HEK293 (cell line): ENCODE measurements around the gene RAB28.

Experiments
- CTCF ChIA-PET: fragments of 350-600 bp; formaldehyde crosslinking; extraction: SDS; loops from one replicate; lab custom pipeline; 2021; ENCODE audit warnings: antibody characterized with exemption; lab: Yijun Ruan, JAX
- POLR2A ChIA-PET: fragments of 300-600 bp; formaldehyde crosslinking; extraction: SDS; loops from one replicate; lab custom pipeline; 2020; ENCODE audit warnings: antibody characterized with exemption, inconsistent platforms; lab: Yijun Ruan, JAX
- H3K27ac ChIP-seq: fragments of 200-500 bp; sonication (Bioruptor generic); 2 replicates; pipeline ENCODE4 v1.5.1; 2014; ENCODE audit warnings: low read depth, low read length, control low read depth, inconsistent platforms; ENCODE audit errors: extremely low read depth
- H3K36me3 ChIP-seq, 2 experiments: fragments of 200-500 bp in 1 of 2; sonication (Bioruptor generic) in 1 of 2; 1 replicate in 1 of 2; 2 replicates in 1 of 2; pipeline ENCODE4 v1.5.1; 2014 to 2017; ENCODE audit warnings: inconsistent platforms in 2 of 2, low read length in 2 of 2; ENCODE audit not compliant: control insufficient read depth in 2 of 2, insufficient read depth in 1 of 2
- H3K4me1 ChIP-seq: fragments of 200-500 bp; sonication (Bioruptor generic); 2 replicates; pipeline ENCODE4 v1.5.1; 2014; ENCODE audit warnings: mild to moderate bottlenecking, low read length, inconsistent platforms; ENCODE audit not compliant: control insufficient read depth, insufficient read depth
- H3K4me3 ChIP-seq: 2 replicates; pipeline ENCODE4 v1.5.1; 2011; ENCODE audit warnings: low read depth, mild to moderate bottlenecking, control low read depth, low read length, moderate library complexity
- H3K9me3 ChIP-seq: fragments of 200-500 bp; sonication (Bioruptor generic); 2 replicates; pipeline ENCODE4 v1.5.1; 2014; ENCODE audit warnings: low read depth, low read length, inconsistent platforms; ENCODE audit not compliant: control insufficient read depth, insufficient read depth
- BCL11B ChIP-seq: fragments of 450-650 bp; formaldehyde crosslinking; IDR thresholded peaks from 2 replicates; pipeline ENCODE4 v1.5.1; 2016; ENCODE audit warnings: low read depth, missing biosample characterization, missing genetic modification characterization
- KLF10 ChIP-seq: fragments of 450-650 bp; IDR thresholded peaks from 2 replicates; pipeline ENCODE4 v1.5.1; 2018; ENCODE audit warnings: missing biosample characterization, mild to moderate bottlenecking, missing genetic modification characterization
- SP2 ChIP-seq: fragments of 450-650 bp; formaldehyde crosslinking; IDR thresholded peaks from 2 replicates; pipeline ENCODE4 v1.5.1; 2016; ENCODE audit warnings: missing biosample characterization, missing genetic modification characterization
- YY1 ChIP-seq: fragments of 450-650 bp; formaldehyde crosslinking; IDR thresholded peaks from 2 replicates; pipeline ENCODE4 v1.5.1; 2018; ENCODE audit warnings: missing biosample characterization, missing genetic modification characterization
- ZBTB1 ChIP-seq: fragments of 450-650 bp; formaldehyde crosslinking; IDR thresholded peaks from 2 replicates; pipeline ENCODE4 v1.5.1; 2016; ENCODE audit warnings: missing biosample characterization, missing genetic modification characterization
- ZBTB8A ChIP-seq: fragments of 450-650 bp; formaldehyde crosslinking; IDR thresholded peaks from 2 replicates; pipeline ENCODE4 v1.5.1; 2016; ENCODE audit warnings: missing biosample characterization, missing genetic modification characterization
- ZIC2 ChIP-seq: fragments of 450-650 bp; formaldehyde crosslinking; IDR thresholded peaks from 2 replicates; pipeline ENCODE4 v1.5.1; 2016; ENCODE audit warnings: missing biosample characterization, missing genetic modification characterization
- ZNF138 ChIP-seq: fragments of 450-650 bp; formaldehyde crosslinking; IDR thresholded peaks from 2 replicates; pipeline ENCODE4 v1.5.1; 2016; ENCODE audit warnings: missing biosample characterization, missing genetic modification characterization, borderline replicate concordance
- ZNF146 ChIP-seq: fragments of 450-650 bp; formaldehyde crosslinking; IDR thresholded peaks from 2 replicates; pipeline ENCODE4 v1.5.1; 2016; ENCODE audit warnings: missing biosample characterization, missing genetic modification characterization
- ZNF202 ChIP-seq: fragments of 450-650 bp; formaldehyde crosslinking; IDR thresholded peaks from 2 replicates; pipeline ENCODE4 v1.5.1; 2016; ENCODE audit warnings: missing biosample characterization, missing genetic modification characterization, borderline replicate concordance
- ZNF350 ChIP-seq: fragments of 450-650 bp; formaldehyde crosslinking; IDR thresholded peaks from 2 replicates; pipeline ENCODE4 v1.5.0; 2017; ENCODE audit warnings: missing biosample characterization, mild to moderate bottlenecking, missing genetic modification characterization
- ZNF416 ChIP-seq: fragments of 450-650 bp; formaldehyde crosslinking; IDR thresholded peaks from 2 replicates; pipeline ENCODE4 v1.5.1; 2016; ENCODE audit warnings: missing biosample characterization, missing genetic modification characterization
- ZNF571 ChIP-seq: fragments of 450-650 bp; formaldehyde crosslinking; IDR thresholded peaks from 2 replicates; pipeline ENCODE4 v1.5.0; 2017; ENCODE audit warnings: missing biosample characterization, missing genetic modification characterization
- TF ChIP-seq, protein P1 (sequence below): fragments of 450-650 bp; formaldehyde crosslinking; IDR thresholded peaks from 2 replicates; pipeline ENCODE4 v1.5.1; 2016; ENCODE audit warnings: missing biosample characterization, missing genetic modification characterization
- TF ChIP-seq, protein P2 (sequence below): fragments of 450-650 bp; formaldehyde crosslinking; IDR thresholded peaks from 2 replicates; pipeline ENCODE4 v1.5.1; 2016; ENCODE audit warnings: missing biosample characterization, missing genetic modification characterization

RAB28 gene

DNA sequence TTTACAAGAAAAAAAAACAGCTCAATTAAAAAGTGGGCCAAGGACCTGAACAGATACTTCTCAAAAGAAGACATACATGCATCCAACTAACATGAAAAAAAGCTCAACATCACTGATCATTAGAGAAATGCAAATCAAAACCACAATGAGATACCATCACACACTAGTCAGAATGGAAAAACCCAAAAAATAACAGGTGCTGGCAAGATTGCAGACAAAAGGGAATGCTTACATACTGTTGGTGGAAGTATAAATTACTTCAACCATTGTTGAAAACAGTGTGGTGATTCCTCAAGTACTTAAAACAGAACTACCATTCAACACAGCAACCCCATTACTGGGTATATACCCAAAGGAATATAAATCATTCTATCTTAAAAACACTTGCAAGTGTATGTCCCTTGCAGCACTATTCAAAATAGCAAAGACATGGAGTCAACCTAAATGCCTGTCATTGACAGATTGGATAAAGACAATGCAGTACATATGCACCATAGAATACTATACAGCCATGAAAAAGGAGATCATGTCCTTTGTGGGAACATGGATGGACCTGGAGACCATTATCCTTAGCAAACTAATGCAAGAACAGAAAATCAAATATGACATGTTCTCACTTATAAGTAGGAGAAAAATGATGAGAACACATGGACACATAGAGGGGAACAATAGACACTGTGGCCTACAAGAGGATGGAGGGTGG, 97.6 kb downstream of the RAB28 start:
- Histone ChIP-seq H3K4me1 (no peaks in the 10 kb centered on the region), H3K9me3 (no peaks in the 10 kb centered on the region), H3K27ac (no peak overlapping the region), H3K4me3 (no peak overlapping the region), H3K36me3 (peaks cover 0 to 5% of the 10 kb centered on the region in 2 experiments; a peak in 1 of 3 replicates)
- TF ChIP-seq ZNF146 (tag by site-specific recombination) (peak; percentile 65), ZNF202 (tag by site-specific recombination) (no peak)
- TF ChIP-seq, protein P1, sequence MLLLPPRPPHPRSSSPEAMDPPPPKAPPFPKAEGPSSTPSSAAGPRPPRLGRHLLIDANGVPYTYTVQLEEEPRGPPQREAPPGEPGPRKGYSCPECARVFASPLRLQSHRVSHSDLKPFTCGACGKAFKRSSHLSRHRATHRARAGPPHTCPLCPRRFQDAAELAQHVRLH (tag by site-specific recombination) = 0 out of 2 replicates have a peak, but pooled peaks have one; percentile 47
- TF ChIP-seq, protein P2, sequence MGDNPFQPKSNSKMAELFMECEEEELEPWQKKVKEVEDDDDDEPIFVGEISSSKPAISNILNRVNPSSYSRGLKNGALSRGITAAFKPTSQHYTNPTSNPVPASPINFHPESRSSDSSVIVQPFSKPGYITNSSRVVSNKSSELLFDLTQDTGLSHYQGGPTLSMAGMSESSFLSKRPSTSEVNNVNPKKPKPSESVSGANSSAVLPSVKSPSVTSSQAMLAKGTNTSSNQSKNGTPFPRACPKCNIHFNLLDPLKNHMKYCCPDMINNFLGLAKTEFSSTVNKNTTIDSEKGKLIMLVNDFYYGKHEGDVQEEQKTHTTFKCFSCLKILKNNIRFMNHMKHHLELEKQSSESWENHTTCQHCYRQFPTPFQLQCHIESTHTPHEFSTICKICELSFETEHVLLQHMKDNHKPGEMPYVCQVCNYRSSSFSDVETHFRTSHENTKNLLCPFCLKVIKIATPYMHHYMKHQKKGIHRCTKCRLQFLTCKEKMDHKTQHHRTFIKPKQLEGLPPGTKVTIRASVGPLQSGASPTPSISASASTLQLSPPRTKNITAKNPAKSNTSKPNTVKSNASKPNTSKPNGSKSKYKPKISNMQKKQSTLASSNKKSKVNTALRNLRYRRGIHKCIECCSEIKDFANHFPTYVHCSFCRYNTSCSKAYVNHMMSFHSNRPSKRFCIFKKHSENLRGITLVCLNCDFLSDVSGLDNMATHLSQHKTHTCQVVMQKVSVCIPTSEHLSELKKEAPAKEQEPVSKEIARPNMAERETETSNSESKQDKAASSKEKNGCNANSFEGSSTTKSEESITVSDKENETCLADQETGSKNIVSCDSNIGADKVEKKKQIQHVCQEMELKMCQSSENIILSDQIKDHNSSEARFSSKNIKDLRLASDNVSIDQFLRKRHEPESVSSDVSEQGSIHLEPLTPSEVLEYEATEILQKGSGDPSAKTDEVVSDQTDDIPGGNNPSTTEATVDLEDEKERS = 0 out of 2 replicates have a peak, but pooled peaks have one; percentile 66
- CTCF ChIA-PET = no interaction called here
- POLR2A ChIA-PET = no interaction called here

DNA sequence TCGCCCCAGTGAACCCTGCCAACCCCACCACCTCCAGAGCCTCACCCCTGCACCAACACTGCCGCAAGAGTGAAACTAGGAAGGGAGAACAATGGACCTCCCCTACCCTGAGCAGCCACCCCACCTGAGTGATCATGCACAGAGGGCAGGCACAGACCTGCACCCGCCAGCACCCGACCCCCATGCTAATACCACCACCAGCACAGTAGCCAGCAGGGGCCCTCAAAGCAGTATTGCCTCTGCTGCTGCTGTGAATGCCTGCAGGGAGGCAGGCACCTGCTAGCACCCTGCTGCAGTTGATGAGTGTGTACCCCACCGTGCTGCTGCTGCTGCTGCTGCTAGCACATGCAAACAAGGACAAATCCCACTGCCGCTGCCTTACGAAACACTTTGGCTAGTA, 100.1 kb downstream of the RAB28 start:
- Histone ChIP-seq H3K27ac (no peak overlapping the region), H3K4me3 (no peak overlapping the region), H3K4me1 (no peaks in the 10 kb centered on the region), H3K9me3 (no peaks in the 10 kb centered on the region), H3K36me3 (peaks cover 0 to 9% of the 10 kb centered on the region in 2 experiments; a peak in 1 of 3 replicates)
- POLR2A ChIA-PET = no interaction called here
- CTCF ChIA-PET = no interaction called here
- no peak for TF ChIP-seq YY1 (tag by site-specific recombination)
- no peak for TF ChIP-seq ZBTB1 (tag by site-specific recombination)
- no peak for TF ChIP-seq ZNF138 (tag by site-specific recombination)
- no peak for TF ChIP-seq ZNF416 (tag by site-specific recombination)
- peak; percentile 60 for TF ChIP-seq ZIC2

DNA sequence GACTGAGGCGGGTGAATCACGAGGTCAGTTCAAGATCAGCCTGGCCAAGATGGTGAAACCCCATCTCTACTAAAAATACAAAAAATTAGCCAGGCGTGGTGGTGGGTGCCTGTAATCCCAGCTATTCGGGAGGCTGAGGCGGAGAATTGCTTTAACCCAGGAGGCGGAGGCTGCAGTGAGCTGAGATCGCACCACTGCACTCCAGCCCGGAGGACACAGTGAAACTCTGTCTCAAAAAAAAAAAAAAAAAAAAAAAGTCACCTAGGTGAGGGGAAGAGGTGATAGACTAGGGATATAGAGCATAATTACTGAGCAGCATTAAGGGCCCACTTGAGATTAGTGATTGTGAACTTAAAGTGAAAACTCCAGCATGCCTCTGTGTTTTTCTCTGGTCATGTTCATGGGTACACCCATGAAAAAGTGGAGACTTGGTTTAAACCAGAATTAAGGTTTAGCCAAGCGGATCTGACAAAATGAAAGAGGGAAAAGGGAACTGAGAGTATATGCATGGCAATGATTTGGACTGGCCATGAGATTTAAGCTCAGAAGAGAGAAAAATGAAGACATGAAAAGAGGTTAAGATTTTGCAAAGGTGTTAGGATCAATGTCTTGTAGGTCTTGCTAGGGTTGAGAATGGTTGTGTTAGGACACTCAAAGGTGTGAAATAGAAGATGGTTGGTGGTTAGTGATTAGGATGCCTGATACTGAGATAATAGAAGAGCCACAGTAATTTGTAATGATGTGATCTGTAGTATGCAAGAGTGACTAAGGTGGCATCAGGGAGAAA, 105.0 kb downstream of the RAB28 start:
- TF ChIP-seq ZNF571 (no peak), KLF10 (tag by site-specific recombination) (no peak), BCL11B (tag by site-specific recombination) (no peak), ZNF350 (tag by site-specific recombination) (no peak), ZBTB8A (no peak), SP2 (tag by site-specific recombination) (no peak)
- Histone ChIP-seq H3K4me1 (no peaks in the 10 kb centered on the region), H3K4me3 (no peak overlapping the region), H3K9me3 (no peaks in the 10 kb centered on the region), H3K27ac (no peak overlapping the region), H3K36me3 (peaks cover 0 to 9% of the 10 kb centered on the region in 2 experiments; a peak in 1 of 3 replicates)
- POLR2A ChIA-PET = no interaction called here
- CTCF ChIA-PET = no interaction called here
